ENCODE data around the gene TENT5C. TPM values are rescaled to one million over a fixed set of nuclear protein-coding genes. Genes with fewer than 3 reads are reported as not detected.
A peak's percentile ranks its signal among the peaks of the same experiment; 100 is the strongest.

Gene TENT5C
- total RNA-seq, 2 donors from 2014 or later: 75.1 to 86.2 TPM

DNA sequence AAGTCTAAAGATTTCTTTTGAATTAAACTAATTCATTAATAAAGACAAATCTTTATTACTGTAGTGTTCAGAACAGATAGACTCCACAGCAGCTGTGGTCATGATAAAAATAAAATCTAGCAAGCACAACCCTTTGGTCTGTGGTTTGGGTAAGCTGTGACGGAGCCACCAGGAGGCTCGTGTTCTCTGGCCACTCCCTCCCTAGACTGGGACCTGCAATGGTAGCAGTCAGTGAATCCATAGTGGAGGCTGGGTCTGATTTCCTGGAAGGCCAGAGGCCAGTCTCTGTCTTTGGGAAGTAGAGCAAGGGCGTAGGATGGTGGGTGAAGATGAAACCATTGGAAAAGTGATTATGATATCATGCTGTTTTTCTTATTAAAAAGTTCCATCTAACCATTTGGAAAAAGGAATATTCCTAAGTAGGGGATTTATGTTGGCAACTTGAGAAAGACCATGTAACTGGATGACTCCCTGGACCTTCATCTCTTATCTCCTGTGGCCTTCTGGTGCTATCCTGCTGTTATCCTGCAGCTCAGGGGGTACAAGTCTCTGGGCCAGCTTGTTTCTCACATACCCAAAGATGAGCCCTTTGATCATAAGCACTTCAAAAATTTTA lies 39.0 kb downstream of the TENT5C start:
- peak overlapping the region; percentile 37 to 57 for H3K27ac Mint-ChIP-seq
- ATAC-seq (peak; percentile 71 to 83), DNase-seq (ENCODE audit: low spot score) (peak; percentile 63)
- peak overlapping the region; percentile 40 for H3K4me3 Mint-ChIP-seq
- H3K4me1 Mint-ChIP-seq (ENCODE audit: low read depth in 2 of 2): peaks cover 10 to 22% of the 10 kb centered on the region in 2 donors
- no peaks in the 10 kb centered on the region for H3K36me3 Mint-ChIP-seq
- H3K27me3 Mint-ChIP-seq: peaks cover 0 to 18% of the 10 kb centered on the region in 2 donors
- no peaks in the 10 kb centered on the region for H3K9me3 Mint-ChIP-seq

DNA sequence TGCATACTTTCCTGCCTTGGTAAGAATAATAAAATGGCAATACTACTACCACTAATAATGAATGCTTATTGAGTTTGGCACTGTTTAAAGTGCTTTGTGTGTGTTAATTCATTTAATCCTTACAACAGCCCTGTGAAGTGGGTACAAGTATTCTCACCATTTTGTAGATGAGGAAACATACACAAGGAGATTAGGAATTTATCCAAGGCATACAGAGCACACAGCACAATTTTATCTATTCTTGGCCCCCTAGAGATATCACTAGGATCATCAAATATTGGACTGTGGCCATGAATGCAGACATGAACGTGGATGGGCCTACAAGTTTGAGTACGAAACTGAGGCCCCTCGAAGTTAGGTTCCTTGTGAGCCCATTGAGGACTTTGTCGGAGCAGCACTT lies 39.5 kb downstream of the TENT5C start:
- ATAC-seq: no peak
- peaks cover 10 to 22% of the 10 kb centered on the region in 2 donors for H3K4me1 Mint-ChIP-seq (ENCODE audit: low read depth in 2 of 2)
- H3K36me3 Mint-ChIP-seq: no peaks in the 10 kb centered on the region
- H3K27me3 Mint-ChIP-seq: peaks cover 0 to 18% of the 10 kb centered on the region in 2 donors
- H3K9me3 Mint-ChIP-seq: no peaks in the 10 kb centered on the region
- no peak for DNase-seq (ENCODE audit: low spot score)
- H3K4me3 Mint-ChIP-seq: peak overlapping the region; percentile 40
- peak overlapping the region; percentile 22 to 57 for H3K27ac Mint-ChIP-seq

DNA sequence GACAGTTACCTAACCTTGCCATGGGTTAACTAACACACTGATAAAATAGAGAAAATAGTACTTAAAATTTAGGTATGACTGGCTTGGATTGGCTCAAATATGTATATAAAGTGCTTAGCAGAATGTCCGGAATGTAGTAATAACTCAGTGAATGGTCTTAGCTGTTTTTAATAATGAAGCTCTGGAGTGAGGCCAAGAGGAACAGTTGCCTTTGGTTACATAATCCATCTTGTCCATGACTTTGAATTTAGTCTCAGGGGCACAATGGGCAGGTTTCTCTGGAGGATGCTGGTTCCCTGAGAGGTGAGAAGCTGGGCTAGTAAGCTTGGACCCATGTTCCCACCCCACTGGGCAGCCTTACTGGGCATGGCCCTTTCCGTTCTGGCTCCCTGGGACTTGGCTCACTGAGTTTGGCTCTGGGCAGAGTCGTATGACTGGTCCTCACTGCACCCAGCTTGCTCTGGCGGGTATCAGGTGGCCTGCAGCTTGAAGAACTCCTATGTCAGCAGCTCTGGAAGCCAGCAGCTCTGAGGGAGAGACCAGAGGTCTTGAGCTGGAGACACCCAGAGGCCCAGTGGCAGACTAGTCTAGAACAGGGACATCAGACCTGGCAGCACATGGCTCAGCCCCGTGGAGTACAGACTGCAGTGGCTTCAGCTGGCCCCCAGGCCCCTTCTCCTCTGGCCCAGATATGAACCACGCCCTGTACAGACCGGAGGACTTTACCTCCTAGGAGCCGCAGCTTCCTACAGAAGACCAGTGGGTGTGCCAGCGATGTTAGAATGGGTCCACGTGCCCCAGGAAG lies 40.4 kb downstream of the TENT5C start:
- peaks cover 14 to 26% of the 10 kb centered on the region in 2 donors for H3K4me1 Mint-ChIP-seq (ENCODE audit: low read depth in 2 of 2)
- H3K36me3 Mint-ChIP-seq: no peaks in the 10 kb centered on the region
- DNase-seq (ENCODE audit: low spot score): peak; percentile 32
- no peak overlapping the region for H3K4me3 Mint-ChIP-seq
- H3K9me3 Mint-ChIP-seq: no peaks in the 10 kb centered on the region
- H3K27ac Mint-ChIP-seq: peak overlapping the region in 1 of 2 donors; percentile 57
- ATAC-seq: no peak
- H3K27me3 Mint-ChIP-seq: peaks cover 0 to 21% of the 10 kb centered on the region in 2 donors

DNA sequence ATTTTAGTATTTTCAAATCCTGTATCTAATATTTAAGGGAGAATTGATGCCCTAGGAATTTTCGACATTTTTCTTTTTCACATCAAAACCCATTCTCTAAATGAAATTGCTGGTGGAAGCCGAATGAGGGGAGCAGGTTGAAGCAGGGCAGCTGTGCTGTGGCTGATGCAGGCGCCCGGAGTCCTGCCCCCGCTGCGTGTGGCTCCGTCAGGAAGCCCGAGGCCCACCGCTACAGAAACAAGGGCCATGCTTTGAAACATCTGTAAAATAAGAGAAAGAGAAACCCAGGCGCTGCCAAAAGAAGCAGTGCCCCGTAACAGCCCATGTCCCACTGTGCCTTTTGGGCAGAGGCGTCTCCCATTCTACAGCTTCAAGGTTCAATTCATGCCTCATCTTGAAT lies 41.1 kb downstream of the TENT5C start:
- no peak overlapping the region for H3K27ac Mint-ChIP-seq
- ATAC-seq (no peak), DNase-seq (ENCODE audit: low spot score) (peak; percentile 51)
- H3K9me3 Mint-ChIP-seq: no peaks in the 10 kb centered on the region
- no peak overlapping the region for H3K4me3 Mint-ChIP-seq
- peaks cover 0 to 24% of the 10 kb centered on the region in 2 donors for H3K27me3 Mint-ChIP-seq
- no peaks in the 10 kb centered on the region for H3K36me3 Mint-ChIP-seq
- peaks cover 21 to 30% of the 10 kb centered on the region in 2 donors for H3K4me1 Mint-ChIP-seq (ENCODE audit: low read depth in 2 of 2)

DNA sequence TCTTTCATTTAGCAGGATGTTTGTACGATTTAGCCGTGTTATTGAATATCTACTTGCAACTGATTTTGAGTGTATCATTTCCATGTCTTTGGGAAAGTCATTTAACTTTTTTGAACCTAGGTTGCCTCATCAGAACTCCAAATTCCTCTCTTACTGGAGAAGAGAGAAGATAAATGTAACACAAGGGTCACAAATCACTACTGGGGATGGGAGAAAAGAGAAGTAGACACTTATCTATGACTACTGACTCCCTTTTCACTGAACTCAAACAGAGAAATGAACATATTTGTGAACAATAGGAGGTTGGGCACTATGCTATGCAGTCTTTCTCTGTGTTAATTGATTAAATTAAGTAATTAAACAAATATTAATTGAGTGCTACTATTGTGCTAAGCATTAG lies 42.2 kb downstream of the TENT5C start:
- H3K27me3 Mint-ChIP-seq: peaks cover 0 to 28% of the 10 kb centered on the region in 2 donors
- no peaks in the 10 kb centered on the region for H3K9me3 Mint-ChIP-seq
- peaks cover 32 to 37% of the 10 kb centered on the region in 2 donors for H3K4me1 Mint-ChIP-seq (ENCODE audit: low read depth in 2 of 2)
- no peaks in the 10 kb centered on the region for H3K36me3 Mint-ChIP-seq
- no peak for DNase-seq (ENCODE audit: low spot score)
- ATAC-seq: no peak
- no peak overlapping the region for H3K4me3 Mint-ChIP-seq
- peak overlapping the region in 1 of 2 donors; percentile 6 for H3K27ac Mint-ChIP-seq

DNA sequence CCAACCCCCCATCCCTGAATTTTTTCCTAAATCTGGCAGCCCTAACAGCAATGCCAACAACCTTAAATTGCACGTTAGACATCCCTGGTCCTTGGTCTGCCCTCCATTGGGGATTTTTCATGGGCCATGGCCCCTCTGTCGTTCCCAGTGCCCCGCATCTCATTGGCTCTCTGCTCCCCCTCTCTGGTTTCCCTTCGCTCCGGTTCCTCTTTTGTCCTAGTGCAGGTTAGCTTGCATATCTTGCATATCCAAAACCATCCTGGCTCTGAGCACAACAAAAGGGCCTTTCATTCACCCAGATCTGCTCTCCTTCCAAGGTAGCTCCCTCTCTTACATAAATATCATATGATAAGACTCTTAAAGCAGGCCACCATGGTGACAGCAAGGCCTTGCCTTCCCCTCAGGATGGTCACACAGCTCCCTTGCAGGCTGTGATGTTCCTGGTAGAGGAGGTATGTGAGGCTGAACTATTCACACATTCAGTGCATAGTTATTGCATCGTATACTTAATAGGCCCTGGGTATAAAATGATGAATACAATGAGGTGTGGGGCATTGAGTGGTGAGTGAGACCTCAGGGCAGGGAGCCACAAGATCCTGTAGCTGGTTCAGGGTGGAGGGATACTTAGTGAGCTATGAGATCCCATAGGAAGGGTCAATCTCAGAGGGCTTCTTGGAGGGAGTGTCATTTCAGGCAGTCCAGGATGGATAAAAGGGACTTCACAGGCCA lies 45.2 kb downstream of the TENT5C start:
- Mint-ChIP-seq H3K4me3 (peak overlapping the region; percentile 20), H3K4me1 (ENCODE audit: low read depth in 2 of 2) (peaks cover 52 to 62% of the 10 kb centered on the region in 2 donors), H3K36me3 (no peaks in the 10 kb centered on the region), H3K27me3 (peaks cover 0 to 23% of the 10 kb centered on the region in 2 donors), H3K9me3 (no peaks in the 10 kb centered on the region), H3K27ac (peak overlapping the region; percentile 57 to 77)
- no peak for ATAC-seq
- peak; percentile 16 for DNase-seq (ENCODE audit: low spot score)

DNA sequence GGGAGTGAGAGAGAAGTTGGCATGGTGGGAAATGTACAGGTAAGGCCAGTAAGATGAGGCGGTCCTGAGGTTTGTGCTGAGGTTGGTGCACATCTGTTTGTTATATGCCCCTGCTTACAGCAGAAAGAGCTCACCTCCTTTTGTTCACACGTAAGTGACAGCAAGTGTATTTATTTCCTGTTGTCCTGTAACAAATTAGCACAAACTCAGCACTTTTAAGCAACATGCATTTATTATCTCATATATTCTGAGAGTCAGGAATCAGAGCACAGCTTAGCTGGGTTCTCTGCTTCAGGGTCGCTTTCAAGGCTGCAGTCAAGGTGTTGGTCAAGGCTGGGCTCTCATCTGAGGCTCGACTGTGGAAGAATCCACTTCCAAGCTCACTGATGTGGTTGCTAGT lies 45.8 kb downstream of the TENT5C start:
- no peaks in the 10 kb centered on the region for H3K36me3 Mint-ChIP-seq
- H3K27me3 Mint-ChIP-seq: peaks cover 0 to 23% of the 10 kb centered on the region in 2 donors
- H3K4me1 Mint-ChIP-seq (ENCODE audit: low read depth in 2 of 2): peaks cover 58 to 68% of the 10 kb centered on the region in 2 donors
- ATAC-seq: no peak
- peak overlapping the region; percentile 20 for H3K4me3 Mint-ChIP-seq
- DNase-seq (ENCODE audit: low spot score): no peak
- H3K27ac Mint-ChIP-seq: peak overlapping the region; percentile 77 to 87
- no peaks in the 10 kb centered on the region for H3K9me3 Mint-ChIP-seq

DNA sequence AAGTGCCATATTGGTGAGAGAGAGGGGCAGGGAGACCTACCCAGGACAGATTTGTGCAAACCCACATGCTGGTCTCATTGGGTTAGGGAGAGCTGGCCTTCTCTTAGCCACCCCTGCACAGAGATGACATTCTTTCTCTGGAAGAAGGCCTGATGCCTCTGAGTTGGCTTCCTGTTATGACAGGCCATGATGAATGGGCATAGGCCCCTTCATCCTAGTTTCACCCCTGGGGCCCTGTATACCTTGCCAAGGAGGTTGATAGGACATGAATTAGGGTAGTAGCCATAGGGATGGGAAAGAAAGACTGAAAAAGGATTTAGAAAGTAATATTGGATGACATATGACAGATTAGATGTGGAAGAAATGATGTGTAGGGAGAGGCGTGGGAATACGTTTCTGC lies 46.6 kb downstream of the TENT5C start:
- Mint-ChIP-seq H3K4me3 (peak overlapping the region; percentile 78), H3K36me3 (no peaks in the 10 kb centered on the region), H3K27ac (peak overlapping the region; percentile 87 to 91), H3K4me1 (ENCODE audit: low read depth in 2 of 2) (peaks cover 66 to 76% of the 10 kb centered on the region in 2 donors), H3K27me3 (peaks cover 0 to 23% of the 10 kb centered on the region in 2 donors), H3K9me3 (no peaks in the 10 kb centered on the region)
- DNase-seq (ENCODE audit: low spot score) (peak; percentile 32), ATAC-seq (no peak)

DNA sequence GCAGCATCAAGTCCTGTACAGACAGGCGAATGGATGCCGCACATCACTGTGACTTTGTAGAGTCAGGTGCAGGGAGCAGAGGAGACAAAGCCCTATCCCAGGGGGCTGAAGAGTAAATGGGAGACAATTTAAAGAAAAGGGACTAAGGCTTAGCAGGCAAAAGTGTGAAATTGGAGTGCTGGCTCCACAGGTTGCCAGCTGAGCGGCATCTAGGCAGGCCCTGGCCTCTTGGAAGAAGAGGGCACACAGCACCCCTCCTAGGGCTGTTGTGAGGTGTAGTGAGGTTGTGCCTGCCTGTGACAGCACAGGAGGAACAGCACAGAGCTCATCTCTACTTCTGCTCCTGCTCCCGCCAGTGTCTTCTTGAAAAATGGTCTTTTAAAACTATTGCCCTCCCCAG lies 47.3 kb downstream of the TENT5C start:
- H3K27ac Mint-ChIP-seq: peak overlapping the region; percentile 87 to 91
- peaks cover 0 to 17% of the 10 kb centered on the region in 2 donors for H3K27me3 Mint-ChIP-seq
- no peak for ATAC-seq
- no peak for DNase-seq (ENCODE audit: low spot score)
- H3K36me3 Mint-ChIP-seq: no peaks in the 10 kb centered on the region
- H3K4me1 Mint-ChIP-seq (ENCODE audit: low read depth in 2 of 2): peaks cover 69 to 81% of the 10 kb centered on the region in 2 donors
- H3K4me3 Mint-ChIP-seq: peak overlapping the region; percentile 78
- no peaks in the 10 kb centered on the region for H3K9me3 Mint-ChIP-seq

DNA sequence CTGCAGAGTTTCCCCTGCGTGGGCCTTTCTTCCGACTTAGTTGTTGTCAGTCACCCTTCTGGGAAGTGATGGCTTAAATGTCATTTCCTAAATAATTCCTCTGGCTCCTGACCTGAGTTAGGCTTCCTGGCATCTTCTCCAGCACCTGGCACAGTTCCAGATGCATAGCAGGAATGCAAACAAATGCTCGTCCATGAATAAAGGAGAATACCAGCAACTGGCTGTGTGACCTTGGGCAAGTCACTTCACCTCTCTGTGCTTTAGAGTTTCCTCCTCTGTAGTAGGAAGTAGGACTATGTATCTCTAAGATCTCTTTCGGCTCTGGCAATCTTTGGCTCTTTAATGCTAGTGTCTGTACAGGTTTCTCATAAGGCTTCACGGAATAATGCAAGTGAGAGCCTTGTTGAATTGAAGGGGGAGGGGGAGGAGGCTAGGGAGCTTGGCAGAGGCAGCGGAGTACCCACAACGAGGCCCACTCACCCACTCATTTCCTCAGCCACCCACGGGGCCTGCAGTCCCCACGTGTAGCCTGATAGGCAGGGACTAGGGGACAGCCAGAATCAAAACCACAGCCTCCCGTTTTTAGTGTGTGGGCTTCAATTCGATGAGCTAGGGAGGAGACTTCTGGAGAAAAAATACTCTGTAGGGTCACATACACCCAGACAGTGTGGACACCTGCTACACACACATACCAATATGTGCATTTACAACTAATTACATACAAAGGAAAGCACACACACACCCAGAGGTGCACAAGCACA lies 48.1 kb downstream of the TENT5C start:
- DNase-seq (ENCODE audit: low spot score) (peak; percentile 65), ATAC-seq (peak; percentile 44 to 47)
- H3K4me1 Mint-ChIP-seq (ENCODE audit: low read depth in 2 of 2): peaks cover 71 to 83% of the 10 kb centered on the region in 2 donors
- no peaks in the 10 kb centered on the region for H3K36me3 Mint-ChIP-seq
- H3K9me3 Mint-ChIP-seq: no peaks in the 10 kb centered on the region
- peaks cover 0 to 14% of the 10 kb centered on the region in 2 donors for H3K27me3 Mint-ChIP-seq
- peak overlapping the region; percentile 87 to 91 for H3K27ac Mint-ChIP-seq
- peak overlapping the region; percentile 78 for H3K4me3 Mint-ChIP-seq

DNA sequence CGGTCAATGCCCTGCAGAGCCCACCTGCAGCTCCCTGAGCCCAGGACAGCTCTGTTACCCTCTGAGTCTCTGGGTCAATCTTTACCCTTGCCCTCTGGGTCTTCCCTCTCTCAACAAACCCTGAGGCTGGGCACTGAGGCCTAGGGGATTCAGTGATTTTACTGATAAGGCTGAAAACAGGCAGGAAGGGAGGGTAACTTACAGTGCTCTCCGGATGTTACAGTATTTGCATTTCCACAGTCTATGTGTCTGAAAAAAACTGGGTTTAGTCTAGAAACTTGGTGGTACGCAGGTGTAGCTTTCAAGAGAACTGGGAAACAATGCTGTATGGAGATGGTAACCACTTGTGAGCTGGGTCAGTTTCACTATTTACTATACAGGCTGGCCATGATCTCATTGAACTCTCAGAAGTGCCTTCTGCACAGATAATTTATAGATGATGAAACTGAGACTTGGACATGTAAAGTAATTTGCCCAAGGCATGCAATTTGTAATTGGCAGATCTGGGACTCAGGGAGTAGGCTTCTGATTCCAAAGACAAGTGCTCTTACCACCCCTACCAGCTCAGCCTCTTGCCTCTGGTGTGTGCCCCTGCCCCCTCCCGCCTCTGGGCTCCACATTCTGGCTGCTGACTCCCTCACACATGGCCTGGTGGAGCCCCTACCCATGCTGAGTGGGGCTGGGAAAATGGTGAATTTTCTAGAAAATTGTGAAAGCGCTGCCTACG lies 48.8 kb downstream of the TENT5C start:
- ATAC-seq: peak; percentile 71 to 80
- peaks cover 72 to 77% of the 10 kb centered on the region in 2 donors for H3K4me1 Mint-ChIP-seq (ENCODE audit: low read depth in 2 of 2)
- peak overlapping the region; percentile 87 to 91 for H3K27ac Mint-ChIP-seq
- H3K4me3 Mint-ChIP-seq: peak overlapping the region; percentile 78
- H3K27me3 Mint-ChIP-seq: peaks cover 0 to 10% of the 10 kb centered on the region in 2 donors
- H3K9me3 Mint-ChIP-seq: no peaks in the 10 kb centered on the region
- no peaks in the 10 kb centered on the region for H3K36me3 Mint-ChIP-seq
- peak; percentile 60 for DNase-seq (ENCODE audit: low spot score)

DNA sequence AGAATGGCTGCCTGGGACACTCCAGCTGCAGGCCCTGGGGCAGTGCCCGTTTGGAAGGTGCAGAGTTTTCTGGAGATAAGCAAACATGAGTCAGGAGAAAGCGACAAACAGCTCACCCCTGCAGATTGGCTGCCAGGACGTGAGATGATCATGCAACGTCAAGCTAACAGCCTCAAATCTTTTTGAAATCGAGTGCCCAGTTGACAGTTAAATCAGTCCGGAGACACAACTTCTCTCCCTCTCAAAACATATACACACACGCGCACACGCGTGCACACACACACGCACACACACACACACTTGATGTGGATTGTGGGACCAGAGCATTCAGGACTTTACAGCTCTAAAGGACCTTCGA lies 49.4 kb downstream of the TENT5C start:
- H3K4me3 Mint-ChIP-seq: peak overlapping the region; percentile 78
- H3K36me3 Mint-ChIP-seq: no peaks in the 10 kb centered on the region
- H3K27ac Mint-ChIP-seq: peak overlapping the region; percentile 87 to 91
- H3K27me3 Mint-ChIP-seq: peaks cover 0 to 10% of the 10 kb centered on the region in 2 donors
- ATAC-seq (no peak), DNase-seq (ENCODE audit: low spot score) (peak; percentile 29)
- H3K4me1 Mint-ChIP-seq (ENCODE audit: low read depth in 2 of 2): peaks cover 72 to 81% of the 10 kb centered on the region in 2 donors
- H3K9me3 Mint-ChIP-seq: no peaks in the 10 kb centered on the region

Data from natural killer cell treated with Interleukin-12 subunit alpha and Interleukin-12 subunit beta and Interleukin-15 and Interleukin-18, amount 100 ng/mL, for 72 hours (primary cell).